Measurements from ENCODE around the gene DISP2. TPM values are rescaled to one million over a fixed set of nuclear protein-coding genes. Genes with fewer than 3 reads are reported as not detected.

The DISP2 gene
- total RNA-seq, 1 donor from 2014 or later, result 0.74 TPM

- no peaks in the 10 kb centered on the region for H3K9me3 ChIP-seq
- H3K36me3 ChIP-seq, result no peaks in the 10 kb centered on the region
- DNase-seq (ENCODE audit: extremely low spot score in 2 of 2), result no peak
- peaks cover 74% of the 10 kb centered on the region for H3K4me1 ChIP-seq
- intact Hi-C loops (cut with DNase I), result no loop called here
- TF ChIP-seq CTCF (IDR thresholded peaks at IDR 0.05), result no peak
- no peak for TF ChIP-seq POLR2AphosphoS5 (IDR thresholded peaks at IDR 0.05; ENCODE audit: insufficient read depth in 1 of 2, low read depth in 1 of 2)
- no peak for TF ChIP-seq POLR2A (IDR thresholded peaks at IDR 0.05)
- H3K27ac ChIP-seq, result peak overlapping the region; percentile 51
- H3K27me3 ChIP-seq, result no peaks in the 10 kb centered on the region
- H3K4me3 ChIP-seq, result no peak overlapping the region
These were observed 22.9 kb upstream of the DISP2 start for GRCh38 chr15:40334941-40335795.

GRCh38 chr15:40335938-40336743, 21.9 kb upstream of the DISP2 start:
- Histone ChIP-seq H3K9me3 (no peaks in the 10 kb centered on the region), H3K27ac (peak overlapping the region; percentile 51), H3K4me1 (peaks cover 77% of the 10 kb centered on the region), H3K4me3 (no peak overlapping the region), H3K36me3 (no peaks in the 10 kb centered on the region), H3K27me3 (no peaks in the 10 kb centered on the region)
- TF ChIP-seq POLR2A (IDR thresholded peaks at IDR 0.05), result no peak
- no peak for TF ChIP-seq POLR2AphosphoS5 (IDR thresholded peaks at IDR 0.05; ENCODE audit: insufficient read depth in 1 of 2, low read depth in 1 of 2)
- no peak for TF ChIP-seq CTCF (IDR thresholded peaks at IDR 0.05)
- DNase-seq (ENCODE audit: extremely low spot score in 2 of 2), result no peak
- intact Hi-C loops (cut with DNase I), result no loop called here

GRCh38 chr15:40336744-40337122, 21.3 kb upstream of the DISP2 start:
- TF ChIP-seq POLR2A (IDR thresholded peaks at IDR 0.05), result no peak
- no peak for TF ChIP-seq CTCF (IDR thresholded peaks at IDR 0.05)
- TF ChIP-seq POLR2AphosphoS5 (IDR thresholded peaks at IDR 0.05; ENCODE audit: insufficient read depth in 1 of 2, low read depth in 1 of 2), result no peak
- Histone ChIP-seq H3K4me1 (peaks cover 83% of the 10 kb centered on the region), H3K4me3 (no peak overlapping the region), H3K36me3 (no peaks in the 10 kb centered on the region), H3K27me3 (no peaks in the 10 kb centered on the region), H3K27ac (peak overlapping the region; percentile 44), H3K9me3 (no peaks in the 10 kb centered on the region)
- intact Hi-C loops (cut with DNase I), result no loop called here
- no peak for DNase-seq (ENCODE audit: extremely low spot score in 2 of 2)

- intact Hi-C loops (cut with DNase I), result no loop called here
These were observed 20.4 kb upstream of the DISP2 start for GRCh38 chr15:40337597-40337996.

More at GRCh38 chr15:40337597-40337996, 20.4 kb upstream of the DISP2 start:
- Histone ChIP-seq H3K27me3 (no peaks in the 10 kb centered on the region), H3K27ac (peak overlapping the region; percentile 94), H3K4me3 (no peak overlapping the region), H3K9me3 (no peaks in the 10 kb centered on the region), H3K4me1 (peaks cover 85% of the 10 kb centered on the region), H3K36me3 (no peaks in the 10 kb centered on the region)
- TF ChIP-seq POLR2AphosphoS5 (IDR thresholded peaks at IDR 0.05; ENCODE audit: insufficient read depth in 1 of 2, low read depth in 1 of 2) (no peak), POLR2A (IDR thresholded peaks at IDR 0.05) (no peak), CTCF (IDR thresholded peaks at IDR 0.05) (no peak)
- DNase-seq (ENCODE audit: extremely low spot score in 2 of 2), result no peak
